Brain pericyte (primary cell): Measurements from ENCODE around the gene GALNT7.

Experiments used
- DNase-seq: peaks from one replicate; pipeline ENCODE4 v3.0.0-alpha.2; 2012; ENCODE audit warnings: low read depth, low spot score

Gene GALNT7

DNA sequence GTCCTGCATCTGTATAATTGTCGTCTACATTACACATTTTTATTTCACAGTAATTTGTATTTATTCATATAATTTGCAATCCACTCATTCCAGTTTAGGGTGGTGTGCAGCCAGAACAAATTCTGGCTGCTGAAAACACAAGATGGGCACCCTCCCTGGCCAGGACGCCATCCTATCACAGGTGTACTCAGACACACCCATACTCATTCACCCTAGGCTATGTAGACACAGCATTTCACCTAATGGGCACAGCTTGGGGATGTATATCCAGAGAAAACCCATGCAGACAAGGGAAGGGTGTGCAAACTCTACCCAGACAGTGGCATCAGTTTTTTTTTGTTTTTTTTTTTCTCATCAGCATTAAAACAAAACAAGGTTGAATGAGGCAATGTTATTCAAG, 92.4 kb downstream of the GALNT7 start:
- DNase-seq: no peak

DNA sequence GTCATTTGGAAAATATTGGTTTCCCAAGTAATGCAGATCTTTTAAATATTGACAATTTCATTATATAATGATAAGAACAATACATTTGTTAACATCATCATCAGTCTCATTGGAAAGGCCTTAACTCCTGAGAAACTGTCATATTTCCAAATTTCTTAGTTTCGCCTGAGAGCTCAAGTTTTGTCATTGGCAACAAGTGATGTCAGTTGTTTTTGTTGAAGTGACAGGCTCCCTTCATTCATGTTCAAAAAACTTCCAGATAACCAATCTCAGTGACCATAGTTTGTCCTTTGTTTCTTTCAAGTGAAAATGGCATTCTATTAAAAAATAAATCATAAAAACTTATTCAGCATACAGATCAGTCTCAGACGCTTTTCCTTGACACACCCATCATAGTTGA, 93.8 kb downstream of the GALNT7 start:
- no peak for DNase-seq

DNA sequence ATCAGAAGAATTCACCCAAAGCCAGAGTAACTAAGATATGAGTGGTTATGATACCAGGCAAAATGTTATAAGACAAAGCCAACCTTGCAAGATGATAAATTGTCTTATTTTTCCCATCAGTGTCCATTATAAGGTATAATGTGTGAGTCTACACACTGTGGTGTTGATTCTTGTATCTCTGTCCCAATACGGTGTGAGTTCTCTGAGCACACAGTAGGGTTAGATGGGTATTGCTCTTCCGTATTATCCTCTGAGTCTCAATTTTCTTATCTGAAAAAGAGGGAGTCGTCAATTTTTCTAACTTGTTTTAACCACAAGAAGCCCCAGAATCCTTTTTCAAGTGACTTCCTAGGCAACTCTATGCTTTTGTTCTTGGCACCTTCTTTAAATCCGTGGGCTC, 95.6 kb downstream of the GALNT7 start:
- DNase-seq: no peak

DNA sequence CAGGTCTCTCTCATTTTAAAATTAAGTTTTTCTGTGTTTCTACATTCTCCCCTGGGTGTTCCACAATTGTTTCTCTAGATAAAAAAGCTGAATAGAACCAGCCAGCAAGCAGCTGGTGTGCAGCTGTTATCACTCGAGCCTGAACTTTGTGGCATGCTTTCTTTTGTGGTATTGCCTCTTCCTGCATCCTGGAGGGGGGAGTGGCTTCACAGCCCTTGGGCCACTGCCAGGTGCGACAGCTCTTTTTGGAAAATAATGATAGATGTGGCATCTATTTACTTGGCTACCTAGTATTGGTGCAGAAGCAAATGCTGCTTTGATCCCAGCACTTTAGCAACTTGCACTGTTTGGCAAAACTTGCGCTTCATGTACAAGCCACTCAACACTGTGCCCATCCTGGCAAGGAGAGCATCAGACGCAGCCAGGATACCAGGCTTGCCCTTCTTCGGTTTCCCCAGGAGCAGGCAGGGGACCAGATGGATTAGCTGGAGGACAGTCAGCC, 96.1 kb downstream of the GALNT7 start:
- DNase-seq: no peak

DNA sequence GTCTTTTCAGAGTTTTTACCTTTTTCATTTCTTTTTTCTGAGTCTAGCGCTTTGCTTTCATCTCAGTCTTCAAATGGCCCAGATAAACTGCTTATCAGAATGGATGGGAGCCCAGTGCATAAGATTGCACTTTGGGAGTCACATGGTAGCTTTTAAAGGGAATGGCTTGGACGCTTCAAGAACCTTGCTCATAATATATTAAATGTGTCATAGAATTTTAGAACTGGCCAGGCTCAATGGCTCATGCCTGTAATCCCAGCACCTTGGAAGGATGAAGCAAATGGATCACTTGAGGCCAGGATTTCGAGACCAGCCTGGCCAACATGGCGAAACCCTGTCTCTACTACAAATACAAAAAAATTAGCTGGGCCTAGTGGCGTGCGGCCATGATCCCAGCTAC, 97.1 kb downstream of the GALNT7 start:
- DNase-seq: no peak

DNA sequence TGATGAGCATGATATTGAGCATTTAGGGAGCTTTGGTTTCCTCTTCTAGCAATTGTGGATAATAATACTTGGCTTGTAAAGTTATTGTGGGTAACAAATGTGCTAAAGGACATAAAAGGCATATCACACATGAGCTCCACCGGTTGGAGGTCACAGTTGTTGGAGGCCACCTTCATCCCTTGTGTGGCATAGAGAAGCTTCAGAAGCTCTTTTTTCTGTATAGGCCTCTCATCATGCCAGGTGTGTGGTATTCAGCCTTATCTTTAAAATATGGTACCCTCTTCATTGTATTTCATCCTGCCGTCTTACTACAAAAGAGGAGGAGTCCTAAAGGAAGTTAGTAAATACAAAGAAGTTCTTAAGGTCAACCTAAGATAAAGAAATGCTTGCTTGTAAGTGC, 99.1 kb downstream of the GALNT7 start:
- DNase-seq: no peak

DNA sequence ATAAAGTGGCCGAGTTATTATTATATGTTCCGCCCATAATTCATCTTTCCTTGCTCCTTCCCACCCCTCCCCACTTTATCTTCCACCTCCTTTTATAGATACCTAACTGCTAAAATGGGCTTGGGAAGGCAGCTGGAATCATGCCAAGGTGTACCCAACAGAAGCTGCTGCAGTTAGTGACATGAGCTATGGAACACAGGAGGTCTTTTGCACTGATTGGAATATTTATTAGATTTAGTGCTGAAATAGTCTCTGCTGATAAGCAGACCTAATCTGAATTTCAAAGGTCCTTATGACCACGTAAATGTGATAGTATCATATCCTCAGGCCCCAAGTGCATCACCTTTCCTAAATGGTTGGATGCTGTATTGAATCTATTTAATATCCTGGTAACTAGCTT, 100.7 kb downstream of the GALNT7 start:
- no peak for DNase-seq

DNA sequence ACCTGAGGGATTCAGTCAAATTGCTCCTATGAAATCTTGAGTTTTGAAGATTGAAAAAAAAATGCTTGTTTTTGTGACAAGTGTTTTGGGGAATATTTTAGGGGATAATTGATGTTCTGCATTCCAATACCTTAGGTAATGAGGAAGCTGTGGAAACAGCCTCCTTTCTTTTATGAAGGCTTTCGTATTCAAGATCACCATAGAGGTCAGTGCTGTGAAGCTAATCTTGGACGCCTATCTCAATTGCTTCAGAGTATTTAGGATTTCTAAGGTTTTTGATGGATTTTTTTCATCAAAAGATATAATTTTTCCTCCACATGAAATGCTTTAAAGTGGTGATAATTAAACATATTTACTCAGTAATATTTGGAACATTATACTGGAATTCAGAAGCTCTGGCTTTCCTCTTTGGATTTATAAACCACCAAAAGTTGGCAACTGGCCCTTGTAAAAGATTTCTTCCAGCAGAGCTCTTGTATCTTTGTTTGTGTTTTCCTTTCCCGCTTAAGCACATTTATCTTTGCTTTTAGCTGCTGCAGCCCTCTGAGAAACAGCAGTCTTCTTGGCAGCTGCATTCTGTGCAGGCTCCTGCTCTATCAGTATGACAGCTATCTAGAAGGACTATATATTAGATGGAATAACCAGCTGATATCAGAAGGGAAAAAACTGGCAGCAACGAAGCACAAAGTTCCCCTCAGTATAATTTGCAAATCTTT, 101.9 kb downstream of the GALNT7 start:
- peak; percentile 26 for DNase-seq

DNA sequence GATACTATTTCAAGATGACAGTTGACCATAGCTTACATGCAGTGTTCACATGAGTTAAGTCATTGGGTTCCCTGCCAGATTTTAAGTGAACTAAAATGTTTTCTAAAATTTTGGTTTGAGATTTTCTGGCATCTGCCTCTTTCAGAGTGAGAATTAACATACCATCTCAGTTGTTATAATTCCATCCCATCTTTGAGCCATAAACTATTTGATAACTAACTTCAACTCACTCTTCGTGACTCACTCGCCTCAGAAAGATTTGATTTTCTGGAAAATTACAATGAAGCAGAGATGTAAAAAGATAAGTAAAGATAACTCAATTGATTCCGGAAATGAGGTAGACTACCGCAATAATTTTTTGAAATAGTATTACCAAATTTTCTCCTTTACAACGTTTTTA, 103.7 kb downstream of the GALNT7 start:
- no peak for DNase-seq

DNA sequence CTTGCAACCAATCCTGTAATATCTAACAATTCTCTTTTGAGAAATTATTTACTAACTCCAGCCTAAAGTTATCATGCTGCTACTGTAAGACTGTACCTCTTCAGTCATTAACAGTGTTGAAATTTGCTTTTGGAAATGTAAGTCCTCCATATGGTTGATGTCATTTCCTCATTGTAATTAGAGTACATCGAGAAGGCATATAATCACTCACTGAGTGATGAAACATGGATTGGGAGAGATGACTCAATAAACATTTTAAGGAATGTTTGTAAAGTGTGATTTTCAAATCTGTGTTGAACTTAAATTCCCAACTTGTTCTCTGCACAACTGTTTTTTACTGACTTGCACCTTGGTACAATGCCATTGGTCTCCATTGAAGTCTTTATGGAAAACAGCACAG, 104.4 kb downstream of the GALNT7 start:
- no peak for DNase-seq

DNA sequence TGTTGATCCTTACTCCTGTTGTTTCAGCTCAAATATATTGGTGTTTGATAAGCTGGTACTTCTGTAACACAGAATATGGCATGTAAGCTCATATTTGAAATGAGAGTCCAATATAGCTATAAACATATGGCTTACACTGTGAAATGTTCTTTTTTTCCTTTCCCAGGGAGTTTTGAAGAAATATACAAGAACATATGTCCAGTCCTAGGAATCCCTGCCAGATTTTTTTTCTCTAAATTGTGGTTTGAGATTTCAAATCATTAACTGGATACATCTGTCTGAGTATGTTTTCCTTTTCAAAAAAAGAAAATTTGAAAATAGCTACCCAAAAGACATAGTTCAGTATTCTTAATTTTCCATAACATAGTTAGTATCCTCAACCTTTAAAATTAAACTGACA, 105.3 kb downstream of the GALNT7 start:
- DNase-seq: no peak

DNA sequence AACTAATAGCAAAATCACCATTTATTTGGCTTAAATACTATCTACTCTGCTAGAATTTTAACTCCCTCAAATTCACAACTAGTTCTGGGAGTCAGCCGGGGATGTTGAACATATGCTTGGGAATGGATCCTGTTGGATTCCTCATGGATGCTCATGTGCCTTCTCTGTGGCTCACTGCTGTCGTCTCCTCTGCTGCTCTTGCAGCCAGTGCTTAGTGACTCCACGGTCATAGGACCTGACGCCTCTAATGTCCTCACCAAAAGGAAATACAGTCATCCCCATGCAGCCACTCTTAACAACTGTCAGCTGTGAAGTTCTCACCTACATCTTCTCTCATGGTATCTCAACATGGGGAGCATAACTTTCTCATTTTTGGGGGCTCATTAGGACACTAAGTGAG, 106.1 kb downstream of the GALNT7 start:
- DNase-seq: no peak

DNA sequence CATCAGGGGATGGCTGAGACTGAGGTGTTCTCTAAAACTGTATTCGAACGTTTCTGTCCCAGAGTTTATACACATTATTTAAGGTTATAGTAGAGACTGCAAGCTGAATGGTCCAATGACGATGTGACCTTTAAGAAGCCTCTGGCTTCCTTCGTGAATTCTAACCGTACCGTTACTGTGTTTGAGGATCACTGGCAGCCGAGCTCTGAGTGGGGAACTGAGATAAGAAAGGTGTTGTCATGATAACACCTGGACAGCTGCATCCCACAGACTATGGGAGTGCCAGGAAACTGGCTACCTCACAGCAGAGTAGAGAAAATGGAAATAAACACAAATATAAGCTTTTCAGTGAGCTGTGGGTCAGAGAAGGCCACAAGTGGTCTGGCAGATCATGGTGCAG, 106.5 kb downstream of the GALNT7 start:
- DNase-seq: no peak

DNA sequence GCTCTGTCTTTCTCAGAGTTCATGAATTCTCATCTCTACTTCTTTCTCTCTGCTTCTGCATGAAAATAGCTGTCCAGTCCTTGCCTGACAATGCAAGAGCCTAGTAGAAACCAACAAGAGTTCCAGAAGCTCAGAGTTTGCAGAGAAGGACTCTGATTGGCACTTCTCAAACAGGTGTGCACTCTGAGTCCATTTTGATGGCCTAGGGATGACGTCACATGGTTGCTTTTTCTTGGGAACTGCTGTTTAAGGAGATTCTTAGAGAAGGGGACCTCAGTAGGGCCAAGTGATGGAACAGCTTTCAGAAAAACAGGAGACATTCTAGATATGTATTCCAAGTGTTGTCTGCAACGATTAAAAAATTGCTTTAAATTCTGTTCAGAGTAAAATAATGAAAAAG, 108.7 kb downstream of the GALNT7 start:
- no peak for DNase-seq

DNA sequence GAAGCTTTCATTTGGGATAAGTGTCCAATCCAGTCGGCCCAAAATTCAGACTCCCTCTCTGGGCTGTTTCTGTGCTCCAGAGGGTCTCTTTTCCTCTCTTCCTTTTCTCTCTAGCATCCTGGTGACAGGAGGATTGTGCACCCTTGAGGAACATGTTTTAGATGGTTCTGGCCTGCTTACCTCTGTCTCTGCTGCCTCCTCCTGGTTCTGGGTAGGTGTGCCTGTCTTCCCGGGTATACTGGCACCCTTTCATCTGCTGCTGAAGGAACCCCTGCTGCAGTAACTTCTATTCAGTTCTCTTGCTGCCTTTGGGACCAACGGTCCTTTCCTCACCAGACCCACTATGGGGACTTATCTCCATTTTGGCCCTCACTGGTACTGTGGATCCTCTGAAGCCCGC, 112.4 kb downstream of the GALNT7 start:
- DNase-seq: no peak

DNA sequence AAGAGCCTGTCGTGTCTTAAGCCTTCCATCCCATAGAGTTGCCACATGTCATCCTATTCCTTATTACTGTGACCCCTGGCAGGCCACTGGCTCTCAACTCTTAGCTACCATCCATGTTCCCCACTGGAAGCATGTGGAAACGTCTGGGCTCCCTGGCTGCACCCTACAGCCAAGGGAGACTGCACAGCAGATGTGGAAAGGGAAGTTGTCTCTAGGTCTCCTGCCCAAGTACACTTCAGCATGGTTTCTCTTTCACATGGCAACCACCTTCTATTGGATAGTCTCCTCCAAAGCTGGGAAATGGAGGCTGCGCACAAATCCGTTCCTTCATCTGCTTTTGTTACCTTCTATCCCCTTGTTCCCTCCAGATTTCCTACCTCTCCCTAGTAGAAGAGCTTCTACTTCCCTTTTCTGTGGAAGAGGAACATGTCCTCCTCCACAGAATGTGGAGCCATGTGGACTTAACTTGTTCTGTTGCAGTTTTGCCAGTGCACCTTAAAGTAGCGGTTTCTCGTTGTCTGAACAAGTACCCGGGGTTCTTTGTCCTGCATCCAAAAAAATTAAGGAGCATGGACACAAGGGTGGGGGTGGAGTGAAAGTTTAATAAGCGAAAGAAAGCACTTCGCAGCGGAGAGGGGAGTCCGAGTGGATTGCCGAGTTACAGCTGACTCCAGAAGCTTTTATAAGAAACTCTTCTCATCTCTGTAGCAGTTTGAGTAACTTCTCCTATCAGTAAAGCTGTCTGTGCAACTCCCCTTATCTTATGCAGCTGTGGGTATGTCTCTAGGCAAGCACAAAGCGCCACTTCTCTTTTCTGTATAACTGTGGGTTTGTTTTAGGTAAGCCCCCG, 113.0 kb downstream of the GALNT7 start:
- no peak for DNase-seq

DNA sequence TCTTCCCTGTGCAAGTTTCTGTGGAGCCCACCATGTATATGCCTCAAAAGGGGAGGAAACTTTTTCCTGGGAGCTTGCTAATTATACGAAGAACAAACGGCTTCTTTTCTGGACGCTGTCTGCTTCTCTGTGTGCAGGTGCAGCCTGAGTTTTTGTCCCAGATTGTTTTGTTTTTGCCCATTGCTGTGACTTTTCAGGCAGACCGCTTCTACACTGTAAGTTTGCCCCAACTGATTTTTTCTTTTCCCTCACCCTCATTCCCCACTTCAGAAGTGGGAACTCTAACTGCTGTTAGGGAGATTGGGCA, 113.6 kb downstream of the GALNT7 start:
- DNase-seq: no peak

DNA sequence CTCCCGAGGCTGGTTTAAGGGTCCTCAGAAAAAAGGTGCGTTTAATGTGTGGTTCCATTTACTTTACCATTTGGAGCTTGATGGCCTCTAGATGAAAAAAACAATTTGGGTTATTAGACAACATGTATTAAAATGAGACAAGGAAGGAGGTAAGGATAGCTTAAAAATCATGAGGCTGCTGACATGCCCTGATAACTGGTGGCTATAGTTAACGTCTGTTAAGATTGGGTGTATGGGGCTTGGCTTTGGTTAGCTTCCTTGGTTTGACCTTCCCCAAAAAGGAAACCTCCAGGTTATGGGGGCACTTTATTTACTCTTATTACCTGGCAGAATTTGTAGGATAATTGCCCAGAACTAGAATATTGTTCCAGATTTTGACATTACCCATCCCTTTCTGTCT, 114.0 kb downstream of the GALNT7 start:
- DNase-seq: no peak

DNA sequence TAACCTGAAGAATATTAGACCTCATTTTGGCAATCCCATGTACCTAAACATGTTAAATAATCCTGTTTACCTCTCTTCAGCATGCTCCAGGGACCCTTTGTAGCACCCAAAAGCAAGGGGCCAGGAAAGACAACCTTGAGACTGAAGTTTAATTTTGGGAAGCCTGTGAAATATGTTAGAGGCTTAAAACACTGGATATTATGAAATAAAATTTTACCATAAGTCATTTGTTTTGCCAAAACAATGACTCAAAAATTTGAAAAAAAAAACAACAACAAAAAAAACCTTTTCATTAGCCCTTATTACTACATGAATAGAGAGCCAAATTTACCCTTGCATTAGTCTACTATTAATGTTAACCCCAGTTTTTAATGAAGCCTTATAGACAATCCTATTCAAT, 115.9 kb downstream of the GALNT7 start:
- no peak for DNase-seq

DNA sequence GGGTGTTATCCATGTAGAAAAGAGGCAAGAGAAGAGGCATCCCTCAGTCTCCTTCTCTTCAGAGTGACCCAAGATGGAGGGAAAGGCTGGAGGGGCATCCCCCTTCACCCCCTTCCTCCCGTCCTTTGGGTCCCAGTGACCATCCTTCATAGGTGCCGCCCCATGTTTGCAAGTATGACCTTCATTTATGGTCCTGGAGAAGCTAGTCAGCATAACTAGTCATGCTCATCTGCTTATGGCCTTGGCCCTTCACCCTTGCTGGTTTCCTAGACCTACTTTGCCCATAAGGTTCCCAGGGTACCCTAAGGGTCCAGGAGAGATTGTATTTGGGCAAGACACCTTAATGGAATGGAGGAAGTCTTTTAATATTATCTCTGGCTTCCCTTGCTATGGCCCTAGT, 118.9 kb downstream of the GALNT7 start:
- DNase-seq: no peak

DNA sequence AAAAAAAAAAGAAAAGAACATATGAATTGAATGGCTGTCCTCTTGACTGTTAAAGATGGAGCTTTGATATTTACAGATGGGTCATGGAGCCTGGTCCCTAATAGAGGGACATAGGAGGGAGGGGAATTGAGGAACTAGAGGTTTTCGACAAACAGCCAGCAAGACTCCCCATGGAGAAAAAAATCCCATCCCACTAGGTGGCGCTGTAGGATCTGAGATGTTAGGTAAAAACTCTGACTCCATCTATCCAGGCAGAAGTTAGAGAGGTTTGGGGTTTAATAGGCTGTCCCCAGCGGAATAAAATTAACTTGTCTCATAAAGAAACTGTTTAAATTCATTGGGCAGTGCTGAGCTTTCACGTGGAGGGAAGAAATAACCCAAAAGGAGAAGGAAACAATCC, 119.7 kb downstream of the GALNT7 start:
- DNase-seq: no peak

DNA sequence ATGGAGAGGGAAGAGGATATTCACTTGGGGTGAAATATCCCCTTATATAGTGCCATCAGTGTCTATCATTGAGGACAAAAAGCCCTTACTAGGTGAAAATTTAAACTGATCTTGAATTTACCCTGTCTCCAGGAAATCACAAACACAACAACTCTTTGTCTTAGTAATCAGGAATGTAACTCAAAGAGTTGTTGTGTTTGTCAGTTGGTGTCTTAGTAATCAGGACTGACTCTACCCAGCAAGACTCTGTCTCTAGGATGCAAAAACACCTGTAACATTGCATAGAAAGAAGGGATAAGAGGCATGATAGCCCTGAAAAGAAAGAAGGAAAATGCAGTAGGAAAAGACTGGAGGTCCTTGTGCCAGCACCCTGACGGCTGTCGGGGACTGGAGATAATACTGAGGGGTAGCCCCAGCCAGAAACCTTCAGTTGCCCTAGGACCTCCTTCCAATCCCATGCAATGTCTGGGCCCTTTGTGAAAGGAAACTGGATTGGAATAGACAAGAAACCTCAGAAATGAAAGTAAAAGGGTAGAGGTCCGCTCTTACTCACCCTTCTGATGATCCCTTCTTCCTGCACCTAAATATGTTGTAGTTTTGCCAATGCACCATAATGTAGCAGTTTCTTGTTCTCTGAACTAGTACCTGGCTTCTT, 120.2 kb downstream of the GALNT7 start:
- no peak for DNase-seq

DNA sequence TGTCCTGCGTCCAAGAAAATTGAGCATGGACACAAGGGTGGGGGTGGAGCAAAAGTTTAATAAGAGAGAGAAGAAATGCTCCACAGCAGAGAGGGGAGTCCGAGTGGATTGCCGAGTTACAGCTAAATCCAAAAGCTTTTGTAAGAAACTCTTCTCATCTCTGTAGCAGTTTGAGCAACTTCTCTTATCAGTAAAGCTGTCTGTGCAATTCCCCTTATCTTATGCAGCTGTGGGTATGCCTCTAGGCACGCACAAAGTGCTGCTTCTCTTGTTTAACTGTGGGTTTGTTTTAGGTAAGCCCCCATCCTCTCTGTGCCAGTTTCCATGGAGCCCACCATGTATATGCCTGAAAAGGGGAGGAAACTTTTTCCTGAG, 120.7 kb downstream of the GALNT7 start:
- no peak for DNase-seq
